ENCODE measurements around the gene APOA1.
"Not testable (repeated sequence)": the region's sequence is repeated elsewhere in the genome, so short reads cannot be mapped to it uniquely, and the experiment has no call there.

The APOA1 gene

DNA sequence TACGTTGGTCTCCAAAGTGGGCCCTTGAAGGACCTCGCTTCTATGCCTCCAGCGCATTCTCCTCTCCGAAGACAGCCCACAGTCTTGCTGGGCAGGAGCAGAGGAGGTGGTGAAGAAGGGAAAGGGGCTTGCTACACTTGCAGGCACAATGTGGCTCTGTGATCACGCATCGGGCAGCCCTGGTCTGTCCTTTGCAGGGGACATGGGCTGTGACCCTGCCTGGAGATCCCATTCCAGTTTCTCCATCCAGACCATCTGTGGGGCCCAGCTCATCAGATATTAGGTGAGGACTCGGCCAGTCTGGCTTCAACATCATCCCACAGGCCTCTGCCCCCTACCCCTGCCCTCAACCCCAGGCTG lies 810 bp downstream of the APOA1 start:
- H3K36me3 ChIP-seq: no peaks in the 10 kb centered on the region
- no peak for TF ChIP-seq Cebpa-rat (IDR thresholded peaks at IDR 0.05)
- peaks cover 22% of the 10 kb centered on the region for H3K4me1 ChIP-seq
- no peaks in the 10 kb centered on the region for H3K27me3 ChIP-seq
- no peak overlapping the region for H3K27ac ChIP-seq
- H3K4me3 ChIP-seq: no peak overlapping the region
- H3K9ac ChIP-seq: no peak overlapping the region
- H4K20me1 ChIP-seq: no peaks in the 10 kb centered on the region
- H3K9me3 ChIP-seq: no peaks in the 10 kb centered on the region
- no peak overlapping the region for H3K4me2 ChIP-seq

DNA sequence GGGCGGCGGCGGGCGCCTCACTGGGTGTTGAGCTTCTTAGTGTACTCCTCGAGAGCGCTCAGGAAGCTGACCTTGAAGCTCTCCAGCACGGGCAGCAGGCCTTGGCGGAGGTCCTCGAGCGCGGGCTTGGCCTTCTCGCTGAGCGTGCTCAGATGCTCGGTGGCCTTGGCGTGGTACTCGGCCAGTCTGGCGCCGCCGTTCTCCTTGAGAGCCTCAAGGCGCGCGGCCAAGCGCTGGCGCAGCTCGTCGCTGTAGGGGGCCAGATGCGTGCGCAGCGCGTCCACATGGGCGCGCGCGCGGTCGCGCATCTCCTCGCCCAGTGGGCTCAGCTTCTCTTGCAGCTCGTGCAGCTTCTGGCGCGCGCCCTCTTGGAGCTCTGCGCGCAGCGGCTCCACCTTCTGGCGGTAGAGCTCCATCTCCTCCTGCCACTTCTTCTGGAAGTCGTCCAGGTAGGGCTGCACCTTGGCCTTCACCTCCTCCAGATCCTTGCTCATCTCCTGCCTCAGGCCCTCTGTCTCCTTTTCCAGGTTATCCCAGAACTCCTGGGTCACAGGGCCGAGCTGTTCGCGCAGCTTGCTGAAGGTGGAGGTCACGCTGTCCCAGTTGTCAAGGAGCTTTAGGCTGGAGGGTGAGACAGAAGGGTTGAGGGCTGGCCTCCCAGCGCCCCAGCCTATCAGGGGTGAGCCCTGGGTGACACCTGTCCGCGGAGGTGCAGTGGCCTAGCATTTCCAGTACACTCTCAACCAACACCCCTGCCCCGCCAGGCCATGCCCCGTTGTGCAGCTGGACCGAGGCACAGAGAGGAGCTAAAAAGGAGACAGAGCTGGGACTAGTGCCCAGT lies 1.4 kb downstream of the APOA1 start:
- peak overlapping the region; percentile 99 for H3K4me2 ChIP-seq
- no peaks in the 10 kb centered on the region for H3K36me3 ChIP-seq
- H3K4me3 ChIP-seq: peak overlapping the region; percentile 70
- peak overlapping the region; percentile 85 for H3K27ac ChIP-seq
- TF ChIP-seq Cebpa-rat (IDR thresholded peaks at IDR 0.05): no peak
- H3K9ac ChIP-seq: peak overlapping the region; percentile 84
- H3K4me1 ChIP-seq: peaks cover 22% of the 10 kb centered on the region
- no peaks in the 10 kb centered on the region for H4K20me1 ChIP-seq
- no peaks in the 10 kb centered on the region for H3K9me3 ChIP-seq
- H3K27me3 ChIP-seq: no peaks in the 10 kb centered on the region

DNA sequence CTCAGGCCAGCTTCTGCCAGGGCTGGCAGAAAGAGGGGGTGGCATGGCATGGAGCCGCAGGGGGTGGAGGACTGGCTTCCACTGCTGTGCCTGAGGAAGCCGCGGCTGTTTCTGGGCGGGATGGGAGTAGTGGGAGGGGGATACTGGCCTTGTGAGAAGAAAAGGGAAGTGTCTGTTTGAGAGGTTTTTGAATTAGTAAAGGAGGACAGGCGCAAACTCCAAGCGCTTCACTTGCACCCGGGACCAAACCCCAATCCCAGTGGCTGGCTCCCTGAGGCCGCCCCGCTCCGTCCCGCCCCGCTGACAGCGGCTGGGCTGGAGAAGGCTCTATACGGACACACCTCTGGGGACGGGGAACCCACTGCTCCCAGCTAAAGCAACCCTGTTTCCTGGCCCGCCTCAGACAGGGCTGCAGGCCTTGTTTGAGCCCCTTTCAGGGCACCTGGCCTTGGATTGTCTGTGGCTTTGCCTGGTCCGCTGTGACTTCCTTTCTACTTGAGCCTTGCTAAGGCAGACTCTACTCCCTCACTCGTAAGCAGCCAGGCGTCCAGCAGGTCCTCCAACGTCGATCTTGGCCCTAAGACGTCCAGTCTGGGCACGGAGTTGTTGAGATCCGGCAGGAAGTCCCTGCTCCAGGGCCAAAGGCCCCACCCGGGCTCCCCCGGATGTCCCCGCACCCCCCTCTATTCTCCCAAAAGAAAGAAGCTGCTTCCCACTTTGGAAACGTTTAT lies 2.2 kb downstream of the APOA1 start:
- peak overlapping the region; percentile 99 for H3K4me2 ChIP-seq
- H4K20me1 ChIP-seq: no peaks in the 10 kb centered on the region
- no peaks in the 10 kb centered on the region for H3K27me3 ChIP-seq
- H3K4me1 ChIP-seq: peaks cover 22% of the 10 kb centered on the region
- no peaks in the 10 kb centered on the region for H3K9me3 ChIP-seq
- H3K27ac ChIP-seq: peak overlapping the region; percentile 85
- peak overlapping the region; percentile 84 for H3K9ac ChIP-seq
- H3K36me3 ChIP-seq: no peaks in the 10 kb centered on the region
- TF ChIP-seq Cebpa-rat (IDR thresholded peaks at IDR 0.05): no peak
- peak overlapping the region; percentile 70 for H3K4me3 ChIP-seq

DNA sequence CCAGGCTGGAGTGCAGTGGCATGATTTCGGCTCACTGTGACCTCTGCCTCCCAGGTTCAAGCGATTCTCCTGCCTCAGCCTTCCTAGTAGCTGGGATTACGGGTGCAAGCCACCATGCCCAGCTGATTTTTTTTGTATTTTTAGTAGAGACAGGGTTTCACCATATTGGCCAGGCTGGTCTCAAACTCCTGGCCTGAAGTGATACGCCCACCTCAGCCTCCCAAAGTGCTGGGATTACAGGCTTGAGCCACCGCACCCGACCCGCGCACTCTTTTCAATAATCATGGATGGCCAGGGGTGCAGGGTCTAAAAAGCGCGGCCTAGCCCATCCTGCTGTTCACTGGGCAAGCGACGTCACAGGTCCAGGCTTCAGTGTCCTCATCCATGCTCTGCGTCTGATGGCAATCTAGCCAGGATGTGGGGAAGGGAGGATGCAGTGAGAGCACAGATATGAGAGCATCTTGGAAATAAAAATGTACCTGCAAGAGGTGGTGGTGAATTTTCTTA lies 2.8 kb downstream of the APOA1 start:
- not testable (repeated sequence) for H3K27me3 ChIP-seq, H3K27ac ChIP-seq, H4K20me1 ChIP-seq, H3K9me3 ChIP-seq, H3K36me3 ChIP-seq
- Histone ChIP-seq H3K4me3 (peak overlapping the region; percentile 70; the same call in 1 of the 2 replicates), H3K4me2 (peak overlapping the region; percentile 99), H3K9ac (peak overlapping the region; percentile 84; the same call in 1 of the 2 replicates), H3K4me1 (peaks cover 28% of the 10 kb centered on the region)

DNA sequence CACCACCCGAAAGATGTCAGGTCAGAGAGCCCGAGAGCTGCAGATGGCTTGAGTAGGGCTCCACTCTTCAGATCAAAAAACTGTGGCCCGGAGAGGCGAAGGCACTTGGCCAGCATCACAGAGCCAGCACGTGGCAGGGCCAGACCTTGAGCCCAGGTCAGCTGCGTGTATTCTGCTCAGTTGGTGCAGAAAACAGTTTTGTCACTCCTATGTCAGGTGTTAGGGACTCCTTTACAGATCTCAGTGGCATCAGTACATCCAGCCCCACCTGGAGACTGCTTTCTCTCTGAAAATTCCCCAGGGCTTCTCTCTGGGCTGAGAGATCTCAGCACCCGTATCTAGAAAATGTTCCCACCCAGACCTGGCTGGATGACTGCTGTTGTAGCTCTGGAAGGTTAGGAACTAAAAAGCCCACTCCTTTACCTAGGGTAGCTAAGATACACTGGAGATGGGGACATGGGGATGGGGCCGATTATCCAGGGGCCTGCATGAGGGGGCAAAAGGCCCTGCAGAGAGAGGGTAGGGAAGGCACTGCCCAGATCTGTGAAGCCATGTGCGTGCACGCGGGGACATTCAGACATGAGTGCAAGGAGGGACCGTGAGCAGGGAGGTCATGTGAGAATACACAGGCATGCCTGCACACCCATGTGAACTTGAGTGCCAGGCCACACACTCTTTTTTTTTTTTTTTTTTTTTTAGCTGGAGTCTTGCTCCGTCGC lies 3.4 kb downstream of the APOA1 start:
- TF ChIP-seq Cebpa-rat (IDR thresholded peaks at IDR 0.05): no peak
- Histone ChIP-seq H3K4me2 (peak overlapping the region; percentile 99), H3K9ac (no peak overlapping the region), H3K27ac (no peak overlapping the region), H3K27me3 (no peaks in the 10 kb centered on the region), H4K20me1 (no peaks in the 10 kb centered on the region), H3K36me3 (no peaks in the 10 kb centered on the region), H3K9me3 (no peaks in the 10 kb centered on the region), H3K4me3 (no peak overlapping the region), H3K4me1 (peaks cover 33% of the 10 kb centered on the region)

DNA sequence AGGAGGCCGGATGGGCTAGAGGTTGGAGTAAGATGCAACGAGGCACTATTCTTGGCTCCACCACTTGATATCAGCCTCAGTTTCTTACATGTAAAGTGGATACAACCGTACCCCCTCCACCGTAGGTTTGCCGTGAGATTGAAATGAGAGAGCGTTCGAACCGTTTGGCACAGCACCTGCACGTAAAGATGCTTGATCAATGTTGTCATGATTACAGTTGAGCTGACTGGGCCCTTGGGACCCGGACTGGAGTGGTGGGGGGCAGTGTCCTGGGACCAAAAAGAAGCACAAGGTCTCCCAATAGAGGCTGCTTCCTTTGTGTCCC lies 4.0 kb downstream of the APOA1 start:
- Histone ChIP-seq H4K20me1 (no peaks in the 10 kb centered on the region), H3K27ac (no peak overlapping the region), H3K36me3 (no peaks in the 10 kb centered on the region), H3K9ac (no peak overlapping the region), H3K4me1 (peaks cover 33% of the 10 kb centered on the region), H3K9me3 (no peaks in the 10 kb centered on the region), H3K27me3 (no peaks in the 10 kb centered on the region), H3K4me2 (peak overlapping the region; percentile 99; the same call in 1 of the 2 replicates), H3K4me3 (no peak overlapping the region)
- no peak for TF ChIP-seq Cebpa-rat (IDR thresholded peaks at IDR 0.05)

DNA sequence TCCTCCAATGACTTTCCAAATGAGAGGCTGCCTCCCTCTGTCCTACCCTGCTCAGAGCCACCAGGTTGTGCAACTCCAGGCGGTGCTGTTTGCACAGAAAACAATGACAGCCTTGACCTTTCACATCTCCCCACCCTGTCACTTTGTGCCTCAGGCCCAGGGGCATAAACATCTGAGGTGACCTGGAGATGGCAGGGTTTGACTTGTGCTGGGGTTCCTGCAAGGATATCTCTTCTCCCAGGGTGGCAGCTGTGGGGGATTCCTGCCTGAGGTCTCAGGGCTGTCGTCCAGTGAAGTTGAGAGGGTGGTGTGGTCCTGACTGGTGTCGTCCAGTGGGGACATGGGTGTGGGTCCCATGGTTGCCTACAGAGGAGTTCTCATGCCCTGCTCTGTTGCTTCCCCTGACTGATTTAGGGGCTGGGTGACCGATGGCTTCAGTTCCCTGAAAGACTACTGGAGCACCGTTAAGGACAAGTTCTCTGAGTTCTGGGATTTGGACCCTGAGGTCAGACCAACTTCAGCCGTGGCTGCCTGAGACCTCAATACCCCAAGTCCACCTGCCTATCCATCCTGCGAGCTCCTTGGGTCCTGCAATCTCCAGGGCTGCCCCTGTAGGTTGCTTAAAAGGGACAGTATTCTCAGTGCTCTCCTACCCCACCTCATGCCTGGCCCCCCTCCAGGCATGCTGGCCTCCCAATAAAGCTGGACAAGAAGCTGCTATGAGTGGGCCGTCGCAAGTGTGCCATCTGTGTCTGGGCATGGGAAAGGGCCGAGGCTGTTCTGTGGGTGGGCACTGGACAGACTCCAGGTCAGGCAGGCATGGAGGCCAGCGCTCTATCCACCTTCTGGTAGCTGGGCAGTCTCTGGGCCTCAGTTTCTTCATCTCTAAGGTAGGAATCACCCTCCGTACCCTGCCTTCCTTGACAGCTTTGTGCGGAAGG lies 4.8 kb downstream of the APOA1 start:
- Histone ChIP-seq H3K27ac (no peak overlapping the region), H3K27me3 (no peaks in the 10 kb centered on the region), H3K9me3 (no peaks in the 10 kb centered on the region), H4K20me1 (no peaks in the 10 kb centered on the region), H3K4me3 (no peak overlapping the region), H3K4me2 (no peak overlapping the region), H3K9ac (no peak overlapping the region), H3K4me1 (peaks cover 33% of the 10 kb centered on the region), H3K36me3 (no peaks in the 10 kb centered on the region)
- no peak for TF ChIP-seq Cebpa-rat (IDR thresholded peaks at IDR 0.05)

DNA sequence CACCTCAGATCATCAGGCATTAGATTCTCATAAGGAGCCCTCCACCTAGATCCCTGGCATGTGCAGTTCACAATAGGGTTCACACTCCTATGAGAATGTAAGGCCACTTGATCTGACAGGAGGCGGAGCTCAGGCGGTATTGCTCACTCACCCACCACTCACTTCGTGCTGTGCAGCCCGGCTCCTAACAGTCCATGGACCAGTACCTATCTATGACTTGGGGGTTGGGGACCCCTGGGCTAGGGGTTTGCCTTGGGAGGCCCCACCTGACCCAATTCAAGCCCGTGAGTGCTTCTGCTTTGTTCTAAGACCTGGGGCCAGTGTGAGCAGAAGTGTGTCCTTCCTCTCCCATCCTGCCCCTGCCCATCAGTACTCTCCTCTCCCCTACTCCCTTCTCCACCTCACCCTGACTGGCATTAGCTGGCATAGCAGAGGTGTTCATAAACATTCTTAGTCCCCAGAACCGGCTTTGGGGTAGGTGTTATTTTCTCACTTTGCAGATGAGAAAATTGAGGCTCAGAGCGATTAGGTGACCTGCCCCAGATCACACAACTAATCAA lies 5.6 kb downstream of the APOA1 start:
- Histone ChIP-seq H3K4me1 (peaks cover 33% of the 10 kb centered on the region), H3K4me2 (no peak overlapping the region), H3K4me3 (no peak overlapping the region), H3K36me3 (no peaks in the 10 kb centered on the region), H4K20me1 (no peaks in the 10 kb centered on the region), H3K27me3 (no peaks in the 10 kb centered on the region), H3K27ac (no peak overlapping the region), H3K9me3 (no peaks in the 10 kb centered on the region), H3K9ac (no peak overlapping the region)
- no peak for TF ChIP-seq Cebpa-rat (IDR thresholded peaks at IDR 0.05)

All from BLaER1 (cell line).